ENCODE data around the gene RFT1. TPM values are rescaled to one million over a fixed set of nuclear protein-coding genes. Genes with fewer than 3 reads are reported as not detected.

RFT1 gene
- polyA plus RNA-seq, 2 donors, result 5.7 to 11.0 TPM

- H3K27me3 ChIP-seq (ENCODE audit: control insufficient read depth in 1 of 2, insufficient read depth in 2 of 2, low read length in 2 of 2), result no peaks in the 10 kb centered on the region
- no peaks in the 10 kb centered on the region for H3K9me3 ChIP-seq (ENCODE audit: control insufficient read depth in 2 of 2, insufficient read depth in 1 of 2, low read depth in 1 of 2, low read length in 1 of 2)
- H3K36me3 ChIP-seq (ENCODE audit: control insufficient read depth in 2 of 2, insufficient read depth in 2 of 2, low read length in 1 of 2), result no peaks in the 10 kb centered on the region
- H3K27ac ChIP-seq (ENCODE audit: low read depth in 2 of 2, low read length in 1 of 2), result no peak overlapping the region
- H3K4me3 ChIP-seq (ENCODE audit: low read depth in 1 of 2, low read length in 2 of 2), result no peak overlapping the region
- 58 to 63% methylated on average over 5 of the region's 5 CpGs for WGBS, 2 donors
- H3K4me1 ChIP-seq (ENCODE audit: control insufficient read depth in 2 of 2, insufficient read depth in 2 of 2, low read length in 1 of 2), result peaks cover 0 to 7% of the 10 kb centered on the region in 2 donors
Measured at GRCh38 chr3:53132347-53132746, 2.1 kb upstream of the RFT1 start.

GRCh38 chr3:53131096-53131495 lies 861 bp upstream of the RFT1 start:
- Histone ChIP-seq H3K36me3 (ENCODE audit: control insufficient read depth in 2 of 2, insufficient read depth in 2 of 2, low read length in 1 of 2) (no peaks in the 10 kb centered on the region), H3K4me3 (ENCODE audit: low read depth in 1 of 2, low read length in 2 of 2) (peak overlapping the region in 1 of 2 donors; percentile 90), H3K27ac (ENCODE audit: low read depth in 2 of 2, low read length in 1 of 2) (peak overlapping the region; percentile 65 to 72), H3K4me1 (ENCODE audit: control insufficient read depth in 2 of 2, insufficient read depth in 2 of 2, low read length in 1 of 2) (peaks cover 0 to 4% of the 10 kb centered on the region in 2 donors), H3K9me3 (ENCODE audit: control insufficient read depth in 2 of 2, insufficient read depth in 1 of 2, low read depth in 1 of 2, low read length in 1 of 2) (no peaks in the 10 kb centered on the region), H3K27me3 (ENCODE audit: control insufficient read depth in 1 of 2, insufficient read depth in 2 of 2, low read length in 2 of 2) (no peaks in the 10 kb centered on the region)
- 90 to 97% methylated on average over 4 of the region's 4 CpGs for WGBS, 2 donors

GRCh38 chr3:53129344-53129743 lies 891 bp downstream of the RFT1 start:
- peaks cover 2 to 3% of the 10 kb centered on the region in 2 donors for H3K36me3 ChIP-seq (ENCODE audit: control insufficient read depth in 2 of 2, insufficient read depth in 2 of 2, low read length in 1 of 2)
- 60 to 78% methylated on average over 3 of the region's 3 CpGs for WGBS, 2 donors
- no peaks in the 10 kb centered on the region for H3K4me1 ChIP-seq (ENCODE audit: control insufficient read depth in 2 of 2, insufficient read depth in 2 of 2, low read length in 1 of 2)
- peak overlapping the region; percentile 90 to 96 for H3K4me3 ChIP-seq (ENCODE audit: low read depth in 1 of 2, low read length in 2 of 2)
- H3K9me3 ChIP-seq (ENCODE audit: control insufficient read depth in 2 of 2, insufficient read depth in 1 of 2, low read depth in 1 of 2, low read length in 1 of 2), result no peaks in the 10 kb centered on the region
- H3K27ac ChIP-seq (ENCODE audit: low read depth in 2 of 2, low read length in 1 of 2), result no peak overlapping the region
- no peaks in the 10 kb centered on the region for H3K27me3 ChIP-seq (ENCODE audit: control insufficient read depth in 1 of 2, insufficient read depth in 2 of 2, low read length in 2 of 2)

- no peaks in the 10 kb centered on the region for H3K9me3 ChIP-seq (ENCODE audit: control insufficient read depth in 2 of 2, insufficient read depth in 1 of 2, low read depth in 1 of 2, low read length in 1 of 2)
- H3K4me1 ChIP-seq (ENCODE audit: control insufficient read depth in 2 of 2, insufficient read depth in 2 of 2, low read length in 1 of 2), result no peaks in the 10 kb centered on the region
- H3K27ac ChIP-seq (ENCODE audit: low read depth in 2 of 2, low read length in 1 of 2), result no peak overlapping the region
- H3K4me3 ChIP-seq (ENCODE audit: low read depth in 1 of 2, low read length in 2 of 2), result no peak overlapping the region
- WGBS, 2 donors, result 89 to 92% methylated on average over 2 of the region's 2 CpGs
- H3K27me3 ChIP-seq (ENCODE audit: control insufficient read depth in 1 of 2, insufficient read depth in 2 of 2, low read length in 2 of 2), result no peaks in the 10 kb centered on the region
- peaks cover 9 to 14% of the 10 kb centered on the region in 2 donors for H3K36me3 ChIP-seq (ENCODE audit: control insufficient read depth in 2 of 2, insufficient read depth in 2 of 2, low read length in 1 of 2)
Measured at GRCh38 chr3:53126601-53127000, 3.6 kb downstream of the RFT1 start.

- Histone ChIP-seq H3K27ac (ENCODE audit: low read depth in 2 of 2, low read length in 1 of 2) (no peak overlapping the region), H3K4me3 (ENCODE audit: low read depth in 1 of 2, low read length in 2 of 2) (no peak overlapping the region), H3K27me3 (ENCODE audit: control insufficient read depth in 1 of 2, insufficient read depth in 2 of 2, low read length in 2 of 2) (no peaks in the 10 kb centered on the region), H3K36me3 (ENCODE audit: control insufficient read depth in 2 of 2, insufficient read depth in 2 of 2, low read length in 1 of 2) (peaks cover 18 to 26% of the 10 kb centered on the region in 2 donors), H3K9me3 (ENCODE audit: control insufficient read depth in 2 of 2, insufficient read depth in 1 of 2, low read depth in 1 of 2, low read length in 1 of 2) (no peaks in the 10 kb centered on the region), H3K4me1 (ENCODE audit: control insufficient read depth in 2 of 2, insufficient read depth in 2 of 2, low read length in 1 of 2) (no peaks in the 10 kb centered on the region)
- 89 to 91% methylated on average over 6 of the region's 6 CpGs for WGBS, 2 donors
Measured at GRCh38 chr3:53123953-53124352, 6.3 kb downstream of the RFT1 start.

- no peak overlapping the region for H3K4me3 ChIP-seq (ENCODE audit: low read depth in 1 of 2, low read length in 2 of 2)
- no peaks in the 10 kb centered on the region for H3K4me1 ChIP-seq (ENCODE audit: control insufficient read depth in 2 of 2, insufficient read depth in 2 of 2, low read length in 1 of 2)
- WGBS, 2 donors, result 87 to 88% methylated on average over 8 of the region's 8 CpGs
- no peaks in the 10 kb centered on the region for H3K27me3 ChIP-seq (ENCODE audit: control insufficient read depth in 1 of 2, insufficient read depth in 2 of 2, low read length in 2 of 2)
- no peaks in the 10 kb centered on the region for H3K9me3 ChIP-seq (ENCODE audit: control insufficient read depth in 2 of 2, insufficient read depth in 1 of 2, low read depth in 1 of 2, low read length in 1 of 2)
- peaks cover 18 to 29% of the 10 kb centered on the region in 2 donors for H3K36me3 ChIP-seq (ENCODE audit: control insufficient read depth in 2 of 2, insufficient read depth in 2 of 2, low read length in 1 of 2)
- no peak overlapping the region for H3K27ac ChIP-seq (ENCODE audit: low read depth in 2 of 2, low read length in 1 of 2)
Measured at GRCh38 chr3:53123510-53123909, 6.7 kb downstream of the RFT1 start.

GRCh38 chr3:53122933-53123305 lies 7.3 kb downstream of the RFT1 start:
- WGBS, 2 donors, result 93% methylated on average over 1 of the region's 1 CpG
- H3K4me1 ChIP-seq (ENCODE audit: control insufficient read depth in 2 of 2, insufficient read depth in 2 of 2, low read length in 1 of 2), result no peaks in the 10 kb centered on the region
- H3K27ac ChIP-seq (ENCODE audit: low read depth in 2 of 2, low read length in 1 of 2), result no peak overlapping the region
- no peaks in the 10 kb centered on the region for H3K27me3 ChIP-seq (ENCODE audit: control insufficient read depth in 1 of 2, insufficient read depth in 2 of 2, low read length in 2 of 2)
- H3K9me3 ChIP-seq (ENCODE audit: control insufficient read depth in 2 of 2, insufficient read depth in 1 of 2, low read depth in 1 of 2, low read length in 1 of 2), result no peaks in the 10 kb centered on the region
- no peak overlapping the region for H3K4me3 ChIP-seq (ENCODE audit: low read depth in 1 of 2, low read length in 2 of 2)
- H3K36me3 ChIP-seq (ENCODE audit: control insufficient read depth in 2 of 2, insufficient read depth in 2 of 2, low read length in 1 of 2), result peaks cover 22 to 33% of the 10 kb centered on the region in 2 donors

GRCh38 chr3:53122255-53122932 lies 7.8 kb downstream of the RFT1 start:
- WGBS, 2 donors, result 88 to 93% methylated on average over 4 of the region's 4 CpGs
- Histone ChIP-seq H3K4me1 (ENCODE audit: control insufficient read depth in 2 of 2, insufficient read depth in 2 of 2, low read length in 1 of 2) (no peaks in the 10 kb centered on the region), H3K36me3 (ENCODE audit: control insufficient read depth in 2 of 2, insufficient read depth in 2 of 2, low read length in 1 of 2) (peaks cover 25 to 36% of the 10 kb centered on the region in 2 donors), H3K9me3 (ENCODE audit: control insufficient read depth in 2 of 2, insufficient read depth in 1 of 2, low read depth in 1 of 2, low read length in 1 of 2) (no peaks in the 10 kb centered on the region), H3K4me3 (ENCODE audit: low read depth in 1 of 2, low read length in 2 of 2) (no peak overlapping the region), H3K27me3 (ENCODE audit: control insufficient read depth in 1 of 2, insufficient read depth in 2 of 2, low read length in 2 of 2) (no peaks in the 10 kb centered on the region), H3K27ac (ENCODE audit: low read depth in 2 of 2, low read length in 1 of 2) (no peak overlapping the region)

- 63 to 78% methylated on average over 5 of the region's 5 CpGs for WGBS, 2 donors
- peaks cover 27 to 38% of the 10 kb centered on the region in 2 donors for H3K36me3 ChIP-seq (ENCODE audit: control insufficient read depth in 2 of 2, insufficient read depth in 2 of 2, low read length in 1 of 2)
- H3K4me1 ChIP-seq (ENCODE audit: control insufficient read depth in 2 of 2, insufficient read depth in 2 of 2, low read length in 1 of 2), result no peaks in the 10 kb centered on the region
- H3K27ac ChIP-seq (ENCODE audit: low read depth in 2 of 2, low read length in 1 of 2), result no peak overlapping the region
- H3K9me3 ChIP-seq (ENCODE audit: control insufficient read depth in 2 of 2, insufficient read depth in 1 of 2, low read depth in 1 of 2, low read length in 1 of 2), result no peaks in the 10 kb centered on the region
- H3K4me3 ChIP-seq (ENCODE audit: low read depth in 1 of 2, low read length in 2 of 2), result no peak overlapping the region
- H3K27me3 ChIP-seq (ENCODE audit: control insufficient read depth in 1 of 2, insufficient read depth in 2 of 2, low read length in 2 of 2), result no peaks in the 10 kb centered on the region
Measured at GRCh38 chr3:53120336-53120735, 9.9 kb downstream of the RFT1 start.

- H3K9me3 ChIP-seq (ENCODE audit: control insufficient read depth in 2 of 2, insufficient read depth in 1 of 2, low read depth in 1 of 2, low read length in 1 of 2), result no peaks in the 10 kb centered on the region
- H3K27me3 ChIP-seq (ENCODE audit: control insufficient read depth in 1 of 2, insufficient read depth in 2 of 2, low read length in 2 of 2), result no peaks in the 10 kb centered on the region
- WGBS, 2 donors, result 96 to 100% methylated on average over 1 of the region's 1 CpG
- H3K4me3 ChIP-seq (ENCODE audit: low read depth in 1 of 2, low read length in 2 of 2), result no peak overlapping the region
- H3K27ac ChIP-seq (ENCODE audit: low read depth in 2 of 2, low read length in 1 of 2), result no peak overlapping the region
- peaks cover 23 to 31% of the 10 kb centered on the region in 2 donors for H3K36me3 ChIP-seq (ENCODE audit: control insufficient read depth in 2 of 2, insufficient read depth in 2 of 2, low read length in 1 of 2)
- H3K4me1 ChIP-seq (ENCODE audit: control insufficient read depth in 2 of 2, insufficient read depth in 2 of 2, low read length in 1 of 2), result no peaks in the 10 kb centered on the region
Measured at GRCh38 chr3:53116956-53117355, 13.3 kb downstream of the RFT1 start.

Measured in esophagus (tissue), 2 donors.